Activated T-helper 17 cell treated with anti-CD3 and anti-CD28 coated beads, Interleukin-2, amount 50 U/mL, for 72 hours (primary cell): ENCODE results near the gene POLR1E. TPM values are rescaled to one million over a fixed set of nuclear protein-coding genes. Genes with fewer than 3 reads are reported as not detected.

ENCODE experiments used
- ATAC-seq: fragments of 150-1000 bp; cut with Tn5 transposase; replicated peaks from 2 replicates; pipeline ENCODE4 v1.10.0; 2021; ENCODE audit warnings: mild to moderate bottlenecking, moderate library complexity
- H3K27ac Mint-ChIP-seq: one replicate; pipeline ENCODE4 v1.8.0; 2022; ENCODE audit warnings: mixed read lengths
- H3K27me3 Mint-ChIP-seq: one replicate; pipeline ENCODE4 v1.8.0; 2022; ENCODE audit warnings: mixed read lengths
- H3K36me3 Mint-ChIP-seq: one replicate; pipeline ENCODE4 v1.8.0; 2022; ENCODE audit warnings: low read depth, mild to moderate bottlenecking, mixed read lengths
- H3K4me1 Mint-ChIP-seq: one replicate; pipeline ENCODE4 v1.8.0; 2022; ENCODE audit warnings: mixed read lengths
- H3K4me3 Mint-ChIP-seq: one replicate; pipeline ENCODE4 v1.8.0; 2022; ENCODE audit warnings: mild to moderate bottlenecking, mixed read lengths
- H3K9me3 Mint-ChIP-seq: one replicate; pipeline ENCODE4 v1.8.0; 2022; ENCODE audit warnings: mixed read lengths
- total RNA-seq, 2 donors: library from RNA; stranded (reverse); gene quantifications; one replicate each; pipeline ENCODE4 v1.2.3, GENCODE V29; 2022

Gene POLR1E
- total RNA-seq, 2 donors from 2014 or later = 57.3 to 65.1 TPM

DNA sequence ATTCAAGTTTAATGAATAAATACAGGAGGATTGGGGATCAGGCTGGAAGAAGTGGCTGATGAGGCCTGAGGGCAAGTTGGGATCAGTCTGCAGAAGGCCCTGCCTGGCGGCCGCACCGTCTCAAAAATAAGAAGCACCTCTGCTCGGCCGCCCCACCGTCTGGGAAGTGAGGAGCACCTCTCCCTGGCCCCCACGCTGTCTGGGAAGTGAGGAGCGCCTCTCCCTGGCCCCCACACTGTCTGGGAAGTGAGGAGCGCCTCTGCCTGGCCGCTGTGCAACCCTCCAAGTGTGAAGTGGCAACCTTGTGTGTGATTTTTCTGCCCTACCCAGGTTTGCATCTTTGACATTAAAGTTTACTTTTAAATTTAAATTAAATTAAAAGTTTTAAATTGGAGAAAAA lies 35.4 kb downstream of the POLR1E start:
- Mint-ChIP-seq H3K27me3 (no peaks in the 10 kb centered on the region), H3K9me3 (no peaks in the 10 kb centered on the region), H3K36me3 (peaks cover 33% of the 10 kb centered on the region), H3K4me1 (no peaks in the 10 kb centered on the region), H3K27ac (no peak overlapping the region), H3K4me3 (no peak overlapping the region)
- no peak for ATAC-seq

DNA sequence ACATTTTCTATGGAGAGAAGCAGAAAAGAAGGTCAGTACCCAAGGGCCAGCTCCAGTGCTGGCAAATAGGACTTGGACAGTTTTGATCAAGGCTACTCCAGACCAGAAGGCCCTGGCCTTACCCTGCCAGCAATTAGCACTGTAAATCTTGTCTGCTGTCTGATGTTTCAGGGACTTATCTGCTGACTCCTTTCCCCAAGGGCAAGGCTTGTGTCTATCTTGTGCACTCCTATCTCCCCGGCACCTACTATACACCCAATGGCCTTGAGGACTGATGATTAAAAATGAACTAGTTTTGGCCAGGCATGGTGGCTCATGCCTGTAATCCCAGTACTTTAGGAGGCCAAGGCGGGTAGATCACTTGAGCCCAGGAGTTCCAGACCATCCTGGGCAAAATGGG lies 37.2 kb downstream of the POLR1E start:
- Mint-ChIP-seq H3K4me3 (no peak overlapping the region), H3K9me3 (no peaks in the 10 kb centered on the region)

DNA sequence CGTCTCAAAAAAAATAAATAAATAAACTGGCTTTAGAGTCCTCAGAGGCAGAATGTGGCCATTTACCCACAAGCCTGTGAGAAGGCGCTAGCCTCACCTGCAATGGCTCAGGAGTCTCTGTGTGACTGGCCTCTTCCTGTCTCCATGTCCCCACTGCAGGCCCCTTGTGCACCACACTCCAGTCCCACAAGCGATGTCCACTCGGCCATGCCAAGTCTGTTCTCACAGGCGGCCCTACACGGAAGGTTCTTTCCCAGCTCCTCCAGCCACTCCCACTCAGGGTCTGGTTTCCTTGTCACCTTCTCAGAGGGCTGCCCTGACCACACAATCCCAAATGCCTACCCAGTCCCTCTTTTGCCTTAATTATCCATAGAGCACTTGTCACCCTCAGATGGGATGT lies 38.2 kb downstream of the POLR1E start:
- H3K36me3 Mint-ChIP-seq = peaks cover 46% of the 10 kb centered on the region
- H3K27ac Mint-ChIP-seq = no peak overlapping the region
- no peaks in the 10 kb centered on the region for H3K27me3 Mint-ChIP-seq
- peaks cover 16% of the 10 kb centered on the region for H3K4me1 Mint-ChIP-seq
- ATAC-seq = no peak
- H3K9me3 Mint-ChIP-seq = no peaks in the 10 kb centered on the region
- H3K4me3 Mint-ChIP-seq = no peak overlapping the region

More for the DNA sequence above, 37.2 kb downstream of the POLR1E start:
- no peak for ATAC-seq
- H3K27ac Mint-ChIP-seq = peak overlapping the region; percentile 63
- H3K4me1 Mint-ChIP-seq = peaks cover 7% of the 10 kb centered on the region
- H3K27me3 Mint-ChIP-seq = no peaks in the 10 kb centered on the region
- H3K36me3 Mint-ChIP-seq = peaks cover 40% of the 10 kb centered on the region

DNA sequence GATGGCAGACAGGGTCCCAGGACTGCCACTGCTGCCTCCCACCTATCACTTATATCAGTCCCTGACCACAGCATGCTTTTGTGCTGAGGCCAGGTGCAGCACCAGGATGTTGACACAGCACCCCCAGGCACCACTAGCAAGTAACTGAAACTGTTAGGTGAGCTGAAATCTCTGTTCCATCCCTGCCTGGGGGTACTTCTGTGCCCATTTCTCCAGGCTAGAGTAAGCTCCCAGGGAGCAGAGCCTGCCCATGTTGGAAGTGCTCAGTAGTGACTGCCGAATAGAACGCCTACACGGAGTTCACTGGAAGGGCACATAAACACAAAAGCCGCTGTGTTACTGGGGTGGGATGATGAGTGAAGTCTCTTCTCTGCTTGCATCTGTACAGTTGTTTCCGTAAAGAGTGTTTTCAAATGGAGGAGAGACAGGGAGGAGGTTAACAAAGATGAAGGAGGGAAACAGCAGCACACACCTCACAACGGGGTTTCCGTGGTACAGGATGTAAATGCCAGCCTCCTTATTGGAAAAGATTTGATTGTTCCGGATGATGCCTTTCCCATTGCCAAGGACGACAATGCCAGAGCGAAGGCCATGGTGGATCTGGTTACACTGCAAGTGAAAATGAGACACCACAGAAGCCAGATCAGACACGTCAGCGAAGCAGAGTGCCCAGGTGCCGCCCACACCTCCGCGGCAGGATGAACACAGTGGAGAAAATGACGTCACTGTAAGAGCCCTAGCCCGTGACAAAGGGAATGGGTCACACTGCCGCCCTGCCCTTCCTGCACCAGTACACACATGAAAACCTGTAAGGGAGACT lies 43.1 kb downstream of the POLR1E start:
- peaks cover 25% of the 10 kb centered on the region for H3K36me3 Mint-ChIP-seq
- H3K4me1 Mint-ChIP-seq = peaks cover 31% of the 10 kb centered on the region
- no peaks in the 10 kb centered on the region for H3K9me3 Mint-ChIP-seq
- H3K27me3 Mint-ChIP-seq = no peaks in the 10 kb centered on the region
- peak overlapping the region; percentile 79 for H3K4me3 Mint-ChIP-seq
- peak; percentile 78 for ATAC-seq
- H3K27ac Mint-ChIP-seq = peak overlapping the region; percentile 88

DNA sequence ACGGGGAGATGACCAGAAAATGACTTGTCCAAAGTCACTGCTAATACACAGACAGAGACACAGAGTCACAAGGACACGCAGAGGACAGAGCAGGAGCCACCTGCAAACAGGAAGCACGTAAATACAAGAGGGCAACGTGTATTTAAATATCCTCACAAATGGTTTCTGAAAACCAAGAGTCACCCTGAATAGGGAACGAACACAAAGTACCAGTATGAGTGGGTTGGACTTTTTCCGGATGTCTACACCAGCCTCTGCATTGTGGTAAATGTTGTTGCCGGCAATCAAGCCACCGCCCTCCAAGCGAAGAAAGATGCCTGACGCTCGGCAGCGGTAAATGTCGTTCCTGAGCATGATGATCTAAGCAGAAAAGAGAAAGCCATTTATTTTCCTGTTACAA lies 46.0 kb downstream of the POLR1E start:
- Mint-ChIP-seq H3K27me3 (no peaks in the 10 kb centered on the region), H3K4me3 (peak overlapping the region; percentile 79), H3K36me3 (peaks cover 15% of the 10 kb centered on the region), H3K27ac (peak overlapping the region; percentile 95), H3K9me3 (no peaks in the 10 kb centered on the region), H3K4me1 (peaks cover 31% of the 10 kb centered on the region)
- peak; percentile 65 for ATAC-seq

DNA sequence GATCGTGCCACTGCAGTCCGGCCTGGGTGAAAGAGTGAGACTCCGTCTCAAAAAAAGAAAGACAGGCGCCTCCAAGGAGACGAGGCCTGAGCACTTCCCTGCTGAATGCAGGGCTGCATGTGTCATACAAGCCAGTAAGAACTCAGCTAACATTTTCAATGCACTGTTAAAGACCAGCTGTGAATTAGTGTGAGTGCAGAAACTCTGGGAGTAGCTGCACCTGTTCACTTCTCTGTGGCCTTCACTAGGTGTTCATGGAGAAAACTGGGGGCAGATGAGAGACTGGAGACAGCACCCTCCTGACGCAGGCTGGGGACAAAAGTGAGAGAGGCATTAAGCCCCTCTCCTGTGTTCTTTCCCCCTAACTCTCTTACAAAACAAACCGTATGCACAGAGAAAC lies 48.7 kb downstream of the POLR1E start:
- Mint-ChIP-seq H3K27me3 (no peaks in the 10 kb centered on the region), H3K4me1 (peaks cover 10% of the 10 kb centered on the region), H3K36me3 (no peaks in the 10 kb centered on the region), H3K4me3 (no peak overlapping the region), H3K27ac (peak overlapping the region; percentile 15), H3K9me3 (no peaks in the 10 kb centered on the region)
- no peak for ATAC-seq

DNA sequence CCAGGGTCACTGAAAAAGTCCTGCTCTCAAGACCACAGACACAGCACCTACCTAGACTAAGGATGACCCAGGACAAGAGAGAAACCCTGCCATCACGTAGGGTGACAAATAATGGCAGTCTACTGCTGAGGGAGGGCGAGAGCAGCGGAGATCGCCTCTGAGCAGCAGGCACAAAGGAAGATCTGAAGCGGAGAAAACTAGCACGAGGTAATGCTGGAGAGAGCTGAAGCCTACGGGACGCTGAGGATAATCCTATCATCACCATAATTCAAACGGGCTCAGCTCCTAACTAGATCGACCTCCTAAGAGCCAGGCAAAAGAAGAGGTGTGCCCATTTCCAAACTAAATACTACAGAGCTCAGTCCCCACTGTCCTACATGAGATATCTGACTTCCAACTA lies 49.2 kb downstream of the POLR1E start:
- H3K27ac Mint-ChIP-seq = peak overlapping the region; percentile 15
- no peaks in the 10 kb centered on the region for H3K9me3 Mint-ChIP-seq

DNA sequence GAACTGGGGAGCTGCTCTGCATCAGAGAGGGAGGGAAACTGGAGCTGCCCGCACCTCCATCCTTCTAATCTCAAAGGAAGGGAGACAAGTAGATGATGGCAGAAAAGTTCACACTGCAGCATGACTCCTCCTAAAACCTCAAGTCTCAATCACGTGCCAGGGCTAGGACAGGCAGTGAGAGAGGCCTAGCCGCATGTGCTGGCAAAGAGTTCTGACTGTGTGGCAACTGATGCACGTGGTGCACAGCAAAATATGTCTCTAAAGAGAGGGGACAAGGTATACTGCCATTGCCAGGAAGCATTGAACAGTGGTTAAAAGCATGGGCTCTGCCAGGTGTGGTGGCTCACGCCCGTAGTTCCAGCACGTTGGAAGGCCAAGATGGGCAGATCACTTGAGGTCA lies 52.4 kb downstream of the POLR1E start:
- no peak for ATAC-seq
- H3K36me3 Mint-ChIP-seq = no peaks in the 10 kb centered on the region
- no peaks in the 10 kb centered on the region for H3K4me1 Mint-ChIP-seq
- H3K27me3 Mint-ChIP-seq = no peaks in the 10 kb centered on the region
- H3K27ac Mint-ChIP-seq = no peak overlapping the region
- H3K4me3 Mint-ChIP-seq = no peak overlapping the region
- H3K9me3 Mint-ChIP-seq = no peaks in the 10 kb centered on the region

More for the DNA sequence above, 49.2 kb downstream of the POLR1E start:
- Mint-ChIP-seq H3K4me3 (no peak overlapping the region), H3K4me1 (peaks cover 10% of the 10 kb centered on the region), H3K36me3 (no peaks in the 10 kb centered on the region), H3K27me3 (no peaks in the 10 kb centered on the region)
- ATAC-seq = no peak

DNA sequence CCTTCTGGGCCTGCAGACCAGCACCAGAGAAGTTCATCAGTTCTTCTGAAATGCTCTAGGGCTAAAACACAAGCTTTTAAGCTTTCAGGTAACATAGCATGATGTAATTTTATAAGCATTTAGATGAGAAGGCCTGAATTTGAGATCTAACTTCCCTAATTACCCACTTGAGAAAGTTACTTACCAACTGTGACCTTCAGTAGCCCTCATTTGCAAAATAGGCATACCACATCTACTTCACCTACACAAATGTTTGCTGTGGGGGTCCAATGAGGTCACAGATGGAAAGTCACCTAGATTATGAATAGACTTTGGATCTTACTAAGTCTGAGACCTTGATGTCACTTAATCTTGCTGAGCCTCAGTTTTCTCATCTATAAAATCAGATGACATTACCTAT lies 53.9 kb downstream of the POLR1E start:
- H3K4me3 Mint-ChIP-seq = no peak overlapping the region
- no peak overlapping the region for H3K27ac Mint-ChIP-seq
- ATAC-seq = no peak
- H3K4me1 Mint-ChIP-seq = no peaks in the 10 kb centered on the region
- no peaks in the 10 kb centered on the region for H3K36me3 Mint-ChIP-seq
- H3K9me3 Mint-ChIP-seq = no peaks in the 10 kb centered on the region
- no peaks in the 10 kb centered on the region for H3K27me3 Mint-ChIP-seq

DNA sequence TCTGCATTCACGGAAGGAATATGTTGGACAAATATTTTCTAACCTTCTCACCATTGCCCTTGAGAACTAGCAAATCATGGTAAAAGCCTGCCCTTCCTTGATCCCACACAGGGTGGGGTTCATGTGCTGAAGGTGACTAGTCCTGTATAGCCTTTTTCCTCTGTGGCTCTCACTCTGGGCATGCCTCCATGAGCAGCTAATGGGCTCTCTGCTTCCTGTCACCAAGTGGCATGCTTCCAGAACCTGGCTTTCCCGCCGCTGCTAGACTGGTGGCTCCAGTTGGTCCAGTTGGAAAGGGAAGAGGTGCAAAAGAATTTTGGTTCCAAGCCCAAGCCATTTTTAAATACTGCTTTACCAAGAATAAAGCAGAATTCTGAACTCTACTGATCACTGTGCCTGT lies 54.9 kb downstream of the POLR1E start:
- ATAC-seq = no peak
- no peaks in the 10 kb centered on the region for H3K9me3 Mint-ChIP-seq
- H3K4me1 Mint-ChIP-seq = no peaks in the 10 kb centered on the region
- no peak overlapping the region for H3K27ac Mint-ChIP-seq
- no peak overlapping the region for H3K4me3 Mint-ChIP-seq
- H3K27me3 Mint-ChIP-seq = no peaks in the 10 kb centered on the region
- no peaks in the 10 kb centered on the region for H3K36me3 Mint-ChIP-seq

DNA sequence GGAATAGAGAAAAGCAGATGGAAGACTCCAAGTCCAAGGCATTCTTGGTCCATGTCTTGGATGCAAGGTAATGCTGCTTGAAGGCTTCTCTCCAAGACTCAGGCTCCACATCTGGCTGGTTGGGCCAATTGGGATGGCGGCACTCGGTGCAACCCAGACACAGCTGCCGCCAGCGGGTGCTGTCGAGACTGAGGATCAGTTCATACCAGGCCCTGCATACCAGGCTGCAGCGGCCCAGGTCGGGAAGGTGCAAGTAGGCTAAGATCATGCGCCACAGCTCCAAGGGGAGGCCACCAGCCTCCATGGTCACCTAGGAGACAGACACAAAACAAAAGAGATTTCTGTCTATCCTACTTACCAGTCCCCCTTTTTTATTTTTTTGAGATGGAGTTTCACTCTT lies 55.7 kb downstream of the POLR1E start:
- Mint-ChIP-seq H3K9me3 (no peaks in the 10 kb centered on the region), H3K27ac (no peak overlapping the region), H3K4me1 (no peaks in the 10 kb centered on the region), H3K27me3 (no peaks in the 10 kb centered on the region), H3K36me3 (no peaks in the 10 kb centered on the region), H3K4me3 (no peak overlapping the region)
- ATAC-seq = no peak

DNA sequence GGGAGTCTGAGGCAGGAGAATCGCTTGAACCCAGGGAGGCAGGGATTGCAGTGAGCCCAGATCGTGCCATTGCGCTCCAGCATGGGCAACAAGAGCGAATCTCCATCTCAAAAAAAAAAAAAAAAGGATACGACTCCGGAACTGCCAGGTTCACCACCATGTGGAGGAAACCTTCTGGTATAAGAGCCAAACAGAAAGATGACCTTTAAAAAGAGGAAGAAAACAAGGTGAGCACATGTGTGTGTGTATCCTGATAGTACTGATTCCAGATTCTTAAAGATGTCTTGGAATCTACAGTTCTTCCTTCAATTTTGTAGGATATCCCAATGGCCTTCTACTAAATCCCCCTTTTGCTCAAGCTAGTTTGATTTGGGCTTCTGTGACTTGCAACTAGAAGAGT lies 56.7 kb downstream of the POLR1E start:
- no peak for ATAC-seq
- H3K9me3 Mint-ChIP-seq = no peaks in the 10 kb centered on the region
- H3K36me3 Mint-ChIP-seq = no peaks in the 10 kb centered on the region
- no peak overlapping the region for H3K4me3 Mint-ChIP-seq
- no peak overlapping the region for H3K27ac Mint-ChIP-seq
- no peaks in the 10 kb centered on the region for H3K4me1 Mint-ChIP-seq
- no peaks in the 10 kb centered on the region for H3K27me3 Mint-ChIP-seq

DNA sequence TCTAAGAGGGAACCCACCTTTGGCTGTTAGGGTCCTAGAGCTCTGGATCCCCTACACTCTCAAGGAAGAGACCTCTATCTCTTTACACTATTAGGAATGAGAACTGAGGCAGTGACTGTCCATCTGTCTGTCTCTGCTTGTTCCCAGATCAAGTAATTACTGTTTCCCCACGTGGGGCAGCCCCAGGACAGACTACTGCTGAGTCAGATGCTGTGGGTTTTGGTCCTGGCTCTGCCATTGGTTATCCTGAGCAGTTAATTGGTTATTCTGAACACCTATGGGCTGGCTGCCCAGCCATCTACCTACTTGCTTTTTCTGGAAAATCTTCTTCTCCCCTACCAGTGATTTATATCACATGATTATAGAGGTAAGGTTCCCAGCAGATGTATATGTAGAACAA lies 57.1 kb downstream of the POLR1E start:
- Mint-ChIP-seq H3K27ac (no peak overlapping the region), H3K4me3 (no peak overlapping the region), H3K9me3 (no peaks in the 10 kb centered on the region), H3K4me1 (no peaks in the 10 kb centered on the region), H3K27me3 (no peaks in the 10 kb centered on the region), H3K36me3 (no peaks in the 10 kb centered on the region)
- peak; percentile 56 for ATAC-seq

DNA sequence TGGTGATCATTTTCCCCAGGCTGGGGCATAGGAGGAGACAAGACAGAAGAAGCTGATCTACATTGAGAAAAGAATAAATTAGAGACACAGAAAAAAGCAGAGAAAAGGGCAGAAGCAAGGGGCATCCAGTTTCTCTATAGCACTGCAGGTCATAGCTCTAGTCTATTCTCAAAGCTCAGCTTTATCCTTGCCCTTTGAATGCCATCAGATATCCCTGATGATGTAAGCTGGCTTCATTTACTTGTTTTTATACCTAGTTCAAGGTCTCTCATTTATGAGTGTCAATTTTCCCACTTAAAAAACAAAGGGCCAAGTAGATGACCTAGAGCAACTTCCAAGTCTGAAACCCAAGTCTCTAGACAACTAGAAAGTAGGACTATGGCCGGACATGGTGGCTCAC lies 57.7 kb downstream of the POLR1E start:
- Mint-ChIP-seq H3K36me3 (no peaks in the 10 kb centered on the region), H3K9me3 (no peaks in the 10 kb centered on the region), H3K4me3 (no peak overlapping the region), H3K27me3 (no peaks in the 10 kb centered on the region), H3K4me1 (no peaks in the 10 kb centered on the region), H3K27ac (no peak overlapping the region)
- no peak for ATAC-seq

DNA sequence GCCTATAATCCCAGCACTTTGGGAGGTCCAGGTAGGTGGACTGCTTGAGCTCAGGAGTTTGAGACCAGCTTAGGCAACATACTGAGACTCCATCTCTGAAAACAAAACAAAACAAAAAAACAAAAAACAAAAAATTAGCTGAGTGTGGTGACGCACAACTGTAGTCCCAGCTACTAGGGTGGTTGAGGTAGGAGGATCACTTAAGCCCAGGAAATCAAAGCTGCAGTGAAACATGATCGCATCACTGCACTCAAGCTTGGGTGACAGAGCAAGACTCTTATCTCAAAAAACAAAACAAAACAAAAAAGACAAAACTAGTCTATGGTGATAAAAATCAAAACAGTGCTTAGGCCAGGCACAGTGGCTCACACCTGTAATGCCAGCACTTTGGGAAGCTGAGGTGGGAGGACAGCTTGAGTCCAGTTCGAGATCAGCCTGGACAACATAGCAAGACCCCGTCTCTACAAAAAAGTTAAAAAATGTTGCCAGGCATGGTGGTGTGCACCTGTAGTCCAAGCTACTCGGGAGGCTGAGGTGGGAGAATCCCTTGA lies 61.7 kb downstream of the POLR1E start:
- Mint-ChIP-seq H3K36me3 (no peaks in the 10 kb centered on the region), H3K9me3 (no peaks in the 10 kb centered on the region), H3K27ac (peak overlapping the region; percentile 28), H3K4me1 (peaks cover 8% of the 10 kb centered on the region), H3K4me3 (no peak overlapping the region), H3K27me3 (no peaks in the 10 kb centered on the region)
- ATAC-seq = no peak
